HEK293T (cell line): ENCODE data around the gene RIBC2.

Experiments used
- CTBP1 ChIP-seq: fragments of 450-650 bp; IDR thresholded peaks from 2 replicates; pipeline ENCODE4 v1.6.1; 2016; ENCODE audit warnings: borderline replicate concordance
- FOXK2 ChIP-seq: fragments of 450-650 bp; IDR thresholded peaks from 2 replicates; pipeline ENCODE4 v1.6.1; 2016; ENCODE audit warnings: mild to moderate bottlenecking
- FOXM1 ChIP-seq: fragments of 450-650 bp; IDR thresholded peaks from 2 replicates; pipeline ENCODE4 v1.6.1; 2017; ENCODE audit warnings: mild to moderate bottlenecking, borderline replicate concordance
- NFRKB ChIP-seq: fragments of 450-650 bp; IDR thresholded peaks from 2 replicates; pipeline ENCODE4 v1.6.1; 2016; ENCODE audit warnings: mild to moderate bottlenecking, moderate library complexity
- PKNOX1 ChIP-seq: fragments of 450-650 bp; IDR thresholded peaks from 2 replicates; pipeline ENCODE4 v1.6.1; 2016
- SP1 ChIP-seq: fragments of 450-650 bp; IDR thresholded peaks from 2 replicates; pipeline ENCODE4 v1.6.1; 2017
- SUZ12 ChIP-seq: fragments of 450-650 bp; IDR thresholded peaks from 2 replicates; pipeline ENCODE4 v1.6.1; 2016; ENCODE audit warnings: mild to moderate bottlenecking
- TARDBP ChIP-seq: fragments of 450-650 bp; IDR thresholded peaks from 2 replicates; pipeline ENCODE4 v1.6.1; 2016

DNA sequence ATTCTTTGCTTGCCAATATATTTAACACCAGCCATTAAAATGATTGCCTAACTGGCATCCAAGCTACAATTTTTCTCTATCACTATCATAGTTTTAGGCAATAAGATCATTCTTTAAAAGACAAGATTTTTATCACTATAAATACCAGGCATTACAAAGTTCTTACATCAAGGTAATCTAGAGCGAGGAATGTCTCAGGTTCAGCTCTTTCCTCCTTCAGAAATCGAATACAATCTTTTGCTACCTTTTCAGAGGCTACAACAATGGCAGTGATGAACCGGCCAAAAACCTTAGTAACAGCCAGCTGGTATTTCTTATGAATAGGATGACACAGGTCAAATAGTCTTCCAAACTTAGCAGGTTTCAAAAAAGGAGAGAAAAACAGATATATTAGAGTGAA lies 23.9 kb upstream of the RIBC2 start:
- TF ChIP-seq TARDBP (no peak), PKNOX1 (no peak), FOXM1 (no peak), SUZ12 (no peak), NFRKB (no peak), SP1 (no peak), CTBP1 (no peak), FOXK2 (no peak)
